Measurements from ENCODE around the gene TOLLIP.
A peak's percentile ranks its signal among the peaks of the same experiment; 100 is the strongest.

Gene TOLLIP

DNA sequence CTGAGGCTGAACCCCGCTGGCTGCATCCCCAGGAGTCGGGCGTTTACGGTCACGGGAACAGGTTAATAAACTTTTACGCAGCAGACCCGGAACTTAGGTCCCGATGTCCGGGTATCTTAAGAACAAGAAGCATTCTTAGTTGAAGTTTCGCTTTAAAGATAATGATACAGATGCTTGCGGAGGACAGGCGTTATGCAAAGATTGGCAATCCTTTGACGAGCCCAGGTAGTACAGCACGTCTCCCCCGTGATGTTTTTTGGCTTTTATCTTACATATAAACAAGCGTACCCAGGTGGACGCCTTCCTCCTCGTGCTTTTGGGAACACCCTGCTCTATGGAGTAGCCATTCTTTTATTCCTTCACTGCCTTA, 871 bp upstream of the TOLLIP start:
- peak overlapping the region; percentile 65 for H3K4me3 ChIP-seq (replicated peaks in 1 of 2; ENCODE audit: low read depth in 2 of 2, low read length in 2 of 2)
- DNase-seq (ENCODE audit: low read depth in 2 of 2) = no peak
- TF ChIP-seq, protein P1, sequence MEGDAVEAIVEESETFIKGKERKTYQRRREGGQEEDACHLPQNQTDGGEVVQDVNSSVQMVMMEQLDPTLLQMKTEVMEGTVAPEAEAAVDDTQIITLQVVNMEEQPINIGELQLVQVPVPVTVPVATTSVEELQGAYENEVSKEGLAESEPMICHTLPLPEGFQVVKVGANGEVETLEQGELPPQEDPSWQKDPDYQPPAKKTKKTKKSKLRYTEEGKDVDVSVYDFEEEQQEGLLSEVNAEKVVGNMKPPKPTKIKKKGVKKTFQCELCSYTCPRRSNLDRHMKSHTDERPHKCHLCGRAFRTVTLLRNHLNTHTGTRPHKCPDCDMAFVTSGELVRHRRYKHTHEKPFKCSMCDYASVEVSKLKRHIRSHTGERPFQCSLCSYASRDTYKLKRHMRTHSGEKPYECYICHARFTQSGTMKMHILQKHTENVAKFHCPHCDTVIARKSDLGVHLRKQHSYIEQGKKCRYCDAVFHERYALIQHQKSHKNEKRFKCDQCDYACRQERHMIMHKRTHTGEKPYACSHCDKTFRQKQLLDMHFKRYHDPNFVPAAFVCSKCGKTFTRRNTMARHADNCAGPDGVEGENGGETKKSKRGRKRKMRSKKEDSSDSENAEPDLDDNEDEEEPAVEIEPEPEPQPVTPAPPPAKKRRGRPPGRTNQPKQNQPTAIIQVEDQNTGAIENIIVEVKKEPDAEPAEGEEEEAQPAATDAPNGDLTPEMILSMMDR (IDR thresholded peaks at IDR 0.05; ENCODE audit: low read depth, low read length) = no peak

DNA sequence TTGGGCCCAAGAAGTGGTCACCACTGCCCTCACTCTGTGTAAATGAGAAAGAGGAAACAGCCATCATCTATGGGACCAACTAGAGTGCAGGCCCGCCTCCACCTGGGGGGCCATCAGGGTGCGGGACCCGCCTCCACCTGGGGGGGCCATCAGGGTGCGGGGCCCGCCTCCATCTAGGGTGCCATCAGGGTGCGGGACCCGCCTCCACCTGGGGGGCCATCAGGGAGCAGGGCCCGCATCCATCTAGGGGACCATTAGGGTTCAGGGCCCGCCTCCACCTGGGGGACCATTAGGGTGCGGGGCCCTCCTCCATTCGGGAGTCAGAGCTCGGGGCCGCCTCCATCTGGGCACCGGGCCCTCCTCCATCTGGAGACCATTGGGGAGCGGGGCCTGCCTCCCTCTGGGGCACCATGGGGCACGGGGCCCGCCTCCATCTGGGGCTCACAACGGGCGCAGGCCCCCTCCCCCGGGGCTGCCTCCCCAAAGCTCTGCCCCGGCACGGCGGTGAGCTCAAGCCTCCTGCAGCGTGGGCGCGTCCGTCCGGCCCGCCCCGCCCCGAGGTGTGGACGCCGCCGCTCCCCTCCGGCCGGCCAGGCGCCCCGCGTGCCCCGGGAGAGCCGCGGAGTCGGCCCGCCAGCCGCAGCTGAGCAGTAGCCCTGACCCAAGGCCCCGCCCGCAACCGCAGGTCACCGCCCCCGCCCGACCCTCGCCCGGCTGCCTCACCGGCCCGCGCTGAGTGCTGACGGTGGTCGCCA, 512 bp downstream of the TOLLIP start:
- TF ChIP-seq, protein P1 (IDR thresholded peaks at IDR 0.05; ENCODE audit: low read depth, low read length) = no peak
- H3K4me3 ChIP-seq (replicated peaks in 1 of 2; ENCODE audit: low read depth in 2 of 2, low read length in 2 of 2) = peak overlapping the region; percentile 75 to 86
- DNase-seq (ENCODE audit: low read depth in 2 of 2) = peak in 1 of 2 donors; percentile 10

DNA sequence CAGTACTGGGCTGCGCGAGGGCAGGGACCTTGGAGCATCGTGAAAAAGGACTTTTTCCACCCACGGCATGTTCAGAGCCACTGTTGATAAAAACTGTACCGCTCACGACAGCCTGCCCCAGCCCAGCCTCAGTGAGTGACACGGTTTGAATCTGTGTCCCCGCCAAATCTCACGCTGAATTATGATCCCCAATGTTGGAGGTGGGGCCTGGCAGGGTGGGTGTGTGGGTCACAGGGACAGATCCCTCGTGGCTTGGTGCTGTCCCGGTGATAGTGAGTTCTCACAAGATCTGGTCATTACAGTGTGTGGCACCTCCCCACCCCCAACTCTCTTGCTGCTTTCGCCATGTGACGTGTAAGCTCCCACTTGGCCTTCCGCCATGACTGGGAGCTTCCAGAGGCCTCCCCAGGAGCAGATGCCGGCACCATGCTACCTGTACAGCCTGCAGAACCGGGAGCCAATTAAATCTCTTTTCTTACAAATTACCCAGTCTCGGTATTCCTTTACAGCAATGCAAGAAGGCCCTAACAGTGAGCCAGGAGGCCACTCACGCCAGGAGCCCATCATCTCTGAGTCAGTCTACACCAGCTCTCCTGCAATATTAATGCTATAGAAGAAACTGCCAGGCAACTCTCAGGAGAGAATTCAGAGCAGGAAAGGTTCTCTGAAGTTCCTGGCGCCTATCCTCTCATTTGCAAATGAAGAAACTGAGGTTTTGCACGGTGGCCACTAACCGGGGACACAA, 1.3 kb downstream of the TOLLIP start:
- H3K4me3 ChIP-seq (replicated peaks in 1 of 2; ENCODE audit: low read depth in 2 of 2, low read length in 2 of 2) = peak overlapping the region; percentile 75 to 86
- TF ChIP-seq, protein P1 (IDR thresholded peaks at IDR 0.05; ENCODE audit: low read depth, low read length) = no peak
- peak in 1 of 2 donors; percentile 48 for DNase-seq (ENCODE audit: low read depth in 2 of 2)

DNA sequence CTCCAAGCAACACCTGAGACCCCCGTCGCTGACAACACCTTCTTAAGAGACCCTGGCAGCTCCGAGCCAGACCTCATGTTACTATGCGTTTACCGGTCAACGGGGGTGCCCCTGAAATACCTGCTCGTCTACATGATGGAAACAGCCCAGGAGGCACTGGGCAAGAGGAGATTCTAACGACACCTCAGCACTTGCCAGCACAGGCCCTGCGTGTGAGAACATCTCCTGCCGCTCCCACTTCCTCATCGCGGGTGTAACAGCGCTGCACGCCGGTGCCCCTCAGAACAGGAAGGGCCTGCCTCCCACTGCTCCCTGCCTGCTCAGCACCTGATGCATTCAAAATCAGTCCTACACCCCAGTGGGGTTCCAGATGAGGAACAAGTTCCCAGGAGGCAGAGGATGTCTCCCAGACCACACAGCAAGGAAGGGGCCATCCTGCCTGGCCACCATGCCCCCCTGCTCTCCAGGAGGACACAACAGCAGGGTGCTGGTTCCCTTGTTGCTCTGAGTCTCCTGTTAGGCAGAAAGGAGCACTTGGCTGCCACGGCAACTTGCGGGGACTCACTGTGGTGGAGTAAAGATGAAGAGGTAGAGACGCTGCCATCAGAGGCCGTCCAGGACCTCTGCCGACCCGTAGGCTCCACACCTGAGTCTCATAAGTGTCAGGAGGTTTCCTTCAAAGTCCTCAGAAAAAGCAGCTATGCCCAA, 2.1 kb downstream of the TOLLIP start:
- TF ChIP-seq, protein P1 (IDR thresholded peaks at IDR 0.05; ENCODE audit: low read depth, low read length) = no peak
- DNase-seq (ENCODE audit: low read depth in 2 of 2) = no peak
- no peak overlapping the region for H3K4me3 ChIP-seq (replicated peaks in 1 of 2; ENCODE audit: low read depth in 2 of 2, low read length in 2 of 2)

- TF ChIP-seq, protein P1 (IDR thresholded peaks at IDR 0.05; ENCODE audit: low read depth, low read length) = no peak
- H3K4me3 ChIP-seq (replicated peaks in 1 of 2; ENCODE audit: low read depth in 2 of 2, low read length in 2 of 2) = no peak overlapping the region
- no peak for DNase-seq (ENCODE audit: low read depth in 2 of 2)
Measured at GRCh38 chr11:1306186-1307162, 3.0 kb downstream of the TOLLIP start.

All from cardiac fibroblast (primary cell).